Endodermal cell (in vitro differentiated cells): ENCODE results near the gene CPLANE1. TPM values are rescaled to one million over a fixed set of nuclear protein-coding genes. Genes with fewer than 3 reads are reported as not detected.
A peak's percentile ranks its signal among the peaks of the same experiment; 100 is the strongest.

Experiments
- DNase-seq: peaks from one replicate; pipeline ENCODE4 v3.0.0-alpha.2; 2017
- H3K27ac ChIP-seq: 2 replicates; pipeline ENCODE4 v1.5.1; 2013; ENCODE audit warnings: mild to moderate bottlenecking, low read depth, low read length, moderate library complexity
- H3K27me3 ChIP-seq: 2 replicates; pipeline ENCODE4 v1.6.1; 2013; ENCODE audit warnings: mild to moderate bottlenecking, low read length, moderate library complexity; ENCODE audit not compliant: insufficient read depth, control insufficient read depth, poor library complexity, severe bottlenecking
- H3K36me3 ChIP-seq: 2 replicates; pipeline ENCODE4 v1.7.0; 2013; ENCODE audit warnings: mild to moderate bottlenecking, low read length, moderate library complexity; ENCODE audit not compliant: control insufficient read depth, insufficient read depth
- H3K4me1 ChIP-seq: one replicate; pipeline ENCODE4 v1.7.0; 2013; ENCODE audit warnings: low read length; ENCODE audit not compliant: control insufficient read depth, insufficient read depth
- H3K4me3 ChIP-seq: 2 replicates; pipeline ENCODE4 v1.5.1; 2013; ENCODE audit warnings: mild to moderate bottlenecking, low read length, moderate library complexity
- H3K9ac ChIP-seq: 2 replicates; pipeline ENCODE4 v1.6.1; 2013; ENCODE audit warnings: mild to moderate bottlenecking, low read length, moderate library complexity; ENCODE audit not compliant: poor library complexity, severe bottlenecking; ENCODE audit errors: extremely low read depth
- H3K9me3 ChIP-seq: 2 replicates; pipeline ENCODE4 v1.6.1; 2013; ENCODE audit warnings: mild to moderate bottlenecking, low read length, moderate library complexity; ENCODE audit not compliant: control insufficient read depth
- H3K27ac Mint-ChIP-seq: 2 replicates; pipeline ENCODE4 v1.8.0; 2020; ENCODE audit warnings: mixed read lengths
- H3K27me3 Mint-ChIP-seq: 2 replicates; pipeline ENCODE4 v1.8.0; 2021; ENCODE audit warnings: mild to moderate bottlenecking, mixed read lengths; ENCODE audit not compliant: insufficient read depth
- H3K36me3 Mint-ChIP-seq: 2 replicates; pipeline ENCODE4 v1.8.0; 2020; ENCODE audit warnings: low read depth, mixed read lengths
- H3K4me1 Mint-ChIP-seq: 2 replicates; pipeline ENCODE4 v1.8.0; 2020; ENCODE audit warnings: mixed read lengths
- H3K4me3 Mint-ChIP-seq: 2 replicates; pipeline ENCODE4 v1.8.0; 2020; ENCODE audit warnings: mild to moderate bottlenecking, moderate library complexity, mixed read lengths
- H3K9me3 Mint-ChIP-seq: 2 replicates; pipeline ENCODE4 v1.8.0; 2020; ENCODE audit warnings: mild to moderate bottlenecking, mixed read lengths
- CTCF ChIP-seq: fragments of 200-600 bp; sonication (generic); conservative IDR thresholded peaks from 2 replicates; pipeline ENCODE4 v1.5.0; 2021; ENCODE audit warnings: antibody characterized with exemption, mild to moderate bottlenecking
- WGBS, 2 experiments: methylation state at CpG; one replicate each; pipeline versions ENCODE4 v1.1.5 to v1.1.7; 2013; ENCODE audit warnings: missing lambda C conversion rate in 2 of 2, mixed read lengths in 1 of 2; ENCODE audit not compliant: insufficient coverage in 1 of 2, insufficient read length in 1 of 2; 5-methylcytosine and 5-hydroxymethylcytosine counted together
- total RNA-seq, 2 donors: library from RNA; stranded (reverse); fragmentation: NEBNext Ultra II Directional in 1 of 2; extraction: Animal tissue kit (Norgen Biotek cat#: 25700) in 1 of 2; gene quantifications; 2 replicates in 1 of 2; 3 replicates in 1 of 2; pipeline ENCODE4 v1.2.1, GENCODE V29; 2021

The CPLANE1 gene
- total RNA-seq, 2 donors from 2014 or later, result 17.2 to 22.8 TPM

- Mint-ChIP-seq H3K27me3 (no peaks in the 10 kb centered on the region), H3K4me3 (no peak overlapping the region), H3K36me3 (peaks cover 2% of the 10 kb centered on the region), H3K27ac (no peak overlapping the region), H3K9me3 (peaks cover 29% of the 10 kb centered on the region), H3K4me1 (peaks cover 4% of the 10 kb centered on the region)
- H3K27me3 ChIP-seq, result no peaks in the 10 kb centered on the region
- WGBS, 2 experiments, result 97% methylated on average over 1 of the region's 1 CpG; no CpG with 5 or more reads in 1 of the 2 experiments
- no peak overlapping the region for H3K4me3 ChIP-seq
- TF ChIP-seq CTCF, result no peak
- H3K4me1 ChIP-seq, result no peaks in the 10 kb centered on the region
- no peak overlapping the region for H3K9ac ChIP-seq
- no peak for DNase-seq
- peaks cover 7% of the 10 kb centered on the region for H3K9me3 ChIP-seq
- H3K36me3 ChIP-seq, result no peaks in the 10 kb centered on the region
- no peak overlapping the region for H3K27ac ChIP-seq
Observed at GRCh38 chr5:37254581-37254980, 5.4 kb upstream of the CPLANE1 start.

GRCh38 chr5:37251665-37252064 is 2.5 kb upstream of the CPLANE1 start:
- H3K27me3 Mint-ChIP-seq, result no peaks in the 10 kb centered on the region
- H3K27me3 ChIP-seq, result no peaks in the 10 kb centered on the region

GRCh38 chr5:37249815-37250164 is 614 bp upstream of the CPLANE1 start:
- Histone ChIP-seq H3K4me1 (no peaks in the 10 kb centered on the region), H3K27me3 (no peaks in the 10 kb centered on the region), H3K36me3 (no peaks in the 10 kb centered on the region), H3K4me3 (peak overlapping the region; percentile 98), H3K9me3 (peaks cover 5% of the 10 kb centered on the region), H3K27ac (no peak overlapping the region), H3K9ac (peak overlapping the region; percentile 80)
- 67 to 83% methylated on average over 9 to 10 of the region's 10 CpGs for WGBS, 2 experiments
- no peak for TF ChIP-seq CTCF
- no peak for DNase-seq
- H3K27ac Mint-ChIP-seq, result peak overlapping the region; percentile 92
- H3K9me3 Mint-ChIP-seq, result peaks cover 14% of the 10 kb centered on the region
- no peaks in the 10 kb centered on the region for H3K36me3 Mint-ChIP-seq
- peaks cover 4% of the 10 kb centered on the region for H3K4me1 Mint-ChIP-seq
- H3K4me3 Mint-ChIP-seq, result peak overlapping the region; percentile 75
- H3K27me3 Mint-ChIP-seq, result no peaks in the 10 kb centered on the region

More at GRCh38 chr5:37251665-37252064, 2.5 kb upstream of the CPLANE1 start:
- no peak for TF ChIP-seq CTCF
- no peak for DNase-seq
- Mint-ChIP-seq H3K4me1 (peaks cover 4% of the 10 kb centered on the region), H3K27ac (no peak overlapping the region), H3K36me3 (peaks cover 2% of the 10 kb centered on the region), H3K9me3 (peaks cover 23% of the 10 kb centered on the region), H3K4me3 (no peak overlapping the region)
- no peak overlapping the region for H3K4me3 ChIP-seq
- H3K4me1 ChIP-seq, result no peaks in the 10 kb centered on the region
- no peaks in the 10 kb centered on the region for H3K36me3 ChIP-seq
- H3K27ac ChIP-seq, result no peak overlapping the region
- H3K9me3 ChIP-seq, result peaks cover 7% of the 10 kb centered on the region
- no peak overlapping the region for H3K9ac ChIP-seq
